A673 (cell line): ENCODE results near the gene ITPR1. TPM values are rescaled to one million over a fixed set of nuclear protein-coding genes. Genes with fewer than 3 reads are reported as not detected.

Experiments
- BruUV-seq: library from RNA; stranded (reverse); fragments of 400-500 nt; replicated peaks from 2 replicates; lab custom pipeline; 2021; lab: Mats Ljungman, UMichigan
- CTCF ChIA-PET: fragments of 300-600 bp; sonication (Branson Sonifier 250); formaldehyde crosslinking; loops from one replicate; lab custom pipeline; 2022; ENCODE audit warnings: antibody characterized with exemption; lab: Charles Lee
- POLR2A ChIA-PET: fragments of 300-600 bp; sonication (Branson Sonifier 250); formaldehyde crosslinking; loops from one replicate; lab custom pipeline; 2022; ENCODE audit warnings: antibody characterized with exemption; ENCODE audit not compliant: low non-redundant PET; lab: Charles Lee
- DNase-seq: peaks from one replicate; pipeline ENCODE4 v3.0.0-alpha.2; 2015; ENCODE audit warnings: low spot score
- H3K27ac ChIP-seq: fragments of 200-600 bp; sonication (generic); 2 replicates; pipeline ENCODE4 v1.5.1; 2016; ENCODE audit warnings: mixed run types, low read depth, mild to moderate bottlenecking, mixed read lengths, antibody characterized with exemption, low read length; ENCODE audit not compliant: poor library complexity, severe bottlenecking
- H3K27me3 ChIP-seq: fragments of 200-600 bp; sonication (generic); replicated peaks from 2 replicates; pipeline ENCODE4 v1.6.1; 2017; ENCODE audit warnings: mixed run types, low read depth, mild to moderate bottlenecking, mixed read lengths, antibody characterized with exemption, low read length; ENCODE audit not compliant: insufficient read depth, poor library complexity
- H3K36me3 ChIP-seq: fragments of 200-600 bp; sonication (generic); 2 replicates; pipeline ENCODE4 v1.6.1; 2016; ENCODE audit warnings: mixed run types, mild to moderate bottlenecking, mixed read lengths, antibody characterized with exemption, low read length; ENCODE audit not compliant: insufficient read depth, poor library complexity, severe bottlenecking
- H3K4me1 ChIP-seq: fragments of 200-600 bp; sonication (generic); 2 replicates; pipeline ENCODE4 v1.6.1; 2017; ENCODE audit warnings: mixed run types, mild to moderate bottlenecking, mixed read lengths, antibody characterized with exemption, low read length; ENCODE audit not compliant: insufficient read depth, poor library complexity, severe bottlenecking
- H3K4me3 ChIP-seq: fragments of 200-600 bp; sonication (generic); 2 replicates; pipeline ENCODE4 v1.5.1; 2016; ENCODE audit warnings: low read depth, mixed run types, mild to moderate bottlenecking, mixed read lengths, low read length; ENCODE audit not compliant: poor library complexity, severe bottlenecking
- H3K9me3 ChIP-seq: fragments of 200-600 bp; sonication (generic); 2 replicates; pipeline ENCODE4 v1.6.1; 2016; ENCODE audit warnings: mixed run types, low read depth, mild to moderate bottlenecking, mixed read lengths, antibody characterized with exemption, low read length; ENCODE audit not compliant: poor library complexity, severe bottlenecking
- EZH2 ChIP-seq: fragments of 200-600 bp; sonication (generic); IDR thresholded peaks from 2 replicates; pipeline ENCODE4 v1.6.1; 2017; ENCODE audit warnings: borderline replicate concordance, low read depth, mild to moderate bottlenecking, mixed read lengths, antibody characterized with exemption, low read length; ENCODE audit not compliant: poor library complexity, severe bottlenecking
- intact Hi-C: fragments of 100-400 bp; cut with micrococcal nuclease; formaldehyde crosslinking; loops from one replicate; pipeline ENCODE4 v1.10.0; 2022; ENCODE audit not compliant: unreplicated experiment
- total RNA-seq: library from RNA; stranded (reverse); gene quantifications from 2 replicates; pipeline ENCODE4 v1.2.3, GENCODE V29; 2021
- TF ChIP-seq, protein P1 (sequence below): fragments of 300-800, 200-600 bp; sonication (generic); conservative IDR thresholded peaks from 2 replicates; pipeline ENCODE4 v1.5.1; 2017; ENCODE audit warnings: low read depth, mild to moderate bottlenecking, antibody characterized with exemption, low read length, moderate library complexity, mixed read lengths

The ITPR1 gene
- total RNA-seq, 1 experiment from 2014 or later = 8.6 TPM

- intact Hi-C loops = no loop called here
- Histone ChIP-seq H3K9me3 (no peaks in the 10 kb centered on the region), H3K27ac (no peak overlapping the region), H3K4me1 (no peaks in the 10 kb centered on the region), H3K27me3 (peaks cover 20% of the 10 kb centered on the region), H3K36me3 (no peaks in the 10 kb centered on the region), H3K4me3 (no peak overlapping the region)
- ChIA-PET POLR2A (no interaction called here), CTCF (no interaction called here)
- BruUV-seq = no TSS peak
- TF ChIP-seq EZH2 = no peak
- DNase-seq = no peak
These were observed 21.2 kb upstream of the ITPR1 start for GRCh38 chr3:4471907-4472306.

DNA sequence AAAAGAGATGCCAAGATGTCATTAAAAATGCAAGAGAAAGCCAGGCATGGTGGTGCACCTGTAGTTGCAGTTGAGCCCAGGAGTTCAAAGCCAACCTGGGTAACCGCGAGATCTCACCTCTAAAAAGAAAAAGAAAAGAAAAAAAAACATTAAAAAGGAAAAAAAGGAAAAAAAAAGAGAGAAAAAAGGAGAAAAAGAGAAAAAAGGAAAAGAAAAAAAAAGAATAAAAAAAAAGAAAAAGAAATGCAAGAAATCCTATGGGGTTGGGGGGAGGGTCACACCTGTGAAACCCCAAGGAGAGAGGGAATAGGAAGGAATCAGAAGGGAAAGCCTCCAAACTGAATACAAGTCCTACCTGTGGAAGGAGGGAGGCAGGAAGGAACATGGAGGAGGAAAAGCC is 20.8 kb upstream of the ITPR1 start:
- no TSS peak for BruUV-seq
- no peak for TF ChIP-seq EZH2
- TF ChIP-seq, protein P1, sequence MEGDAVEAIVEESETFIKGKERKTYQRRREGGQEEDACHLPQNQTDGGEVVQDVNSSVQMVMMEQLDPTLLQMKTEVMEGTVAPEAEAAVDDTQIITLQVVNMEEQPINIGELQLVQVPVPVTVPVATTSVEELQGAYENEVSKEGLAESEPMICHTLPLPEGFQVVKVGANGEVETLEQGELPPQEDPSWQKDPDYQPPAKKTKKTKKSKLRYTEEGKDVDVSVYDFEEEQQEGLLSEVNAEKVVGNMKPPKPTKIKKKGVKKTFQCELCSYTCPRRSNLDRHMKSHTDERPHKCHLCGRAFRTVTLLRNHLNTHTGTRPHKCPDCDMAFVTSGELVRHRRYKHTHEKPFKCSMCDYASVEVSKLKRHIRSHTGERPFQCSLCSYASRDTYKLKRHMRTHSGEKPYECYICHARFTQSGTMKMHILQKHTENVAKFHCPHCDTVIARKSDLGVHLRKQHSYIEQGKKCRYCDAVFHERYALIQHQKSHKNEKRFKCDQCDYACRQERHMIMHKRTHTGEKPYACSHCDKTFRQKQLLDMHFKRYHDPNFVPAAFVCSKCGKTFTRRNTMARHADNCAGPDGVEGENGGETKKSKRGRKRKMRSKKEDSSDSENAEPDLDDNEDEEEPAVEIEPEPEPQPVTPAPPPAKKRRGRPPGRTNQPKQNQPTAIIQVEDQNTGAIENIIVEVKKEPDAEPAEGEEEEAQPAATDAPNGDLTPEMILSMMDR = no peak
- no peak for DNase-seq
- Histone ChIP-seq H3K4me3 (no peak overlapping the region), H3K27me3 (peaks cover 20% of the 10 kb centered on the region), H3K27ac (no peak overlapping the region), H3K9me3 (no peaks in the 10 kb centered on the region), H3K36me3 (no peaks in the 10 kb centered on the region), H3K4me1 (no peaks in the 10 kb centered on the region)
- ChIA-PET POLR2A (no interaction called here), CTCF (no interaction called here)
- intact Hi-C loops = no loop called here

- intact Hi-C loops = no loop called here
- CTCF ChIA-PET = no interaction called here
These were observed 20.4 kb upstream of the ITPR1 start for GRCh38 chr3:4472766-4473165.

More at GRCh38 chr3:4472766-4473165, 20.4 kb upstream of the ITPR1 start:
- TF ChIP-seq EZH2 = no peak
- TF ChIP-seq, protein P1 = no peak
- no TSS peak for BruUV-seq
- H3K4me1 ChIP-seq = no peaks in the 10 kb centered on the region
- no peaks in the 10 kb centered on the region for H3K9me3 ChIP-seq
- no peak for DNase-seq
- no peaks in the 10 kb centered on the region for H3K36me3 ChIP-seq
- H3K27ac ChIP-seq = no peak overlapping the region
- H3K27me3 ChIP-seq = peaks cover 20% of the 10 kb centered on the region
- POLR2A ChIA-PET = no interaction called here
- H3K4me3 ChIP-seq = no peak overlapping the region
